SKM-1 (cell line): ENCODE data around the gene PTPRN2.

Experiments
- DNase-seq: peaks from one replicate; lab custom pipeline; 2025; ENCODE audit not compliant: unreplicated experiment; lab: John Stamatoyannopoulos, UW

The PTPRN2 gene

GRCh38 chr7:158272509-158273137 is 315.0 kb downstream of the PTPRN2 start:
- no peak for DNase-seq

- DNase-seq, result no peak
Observed at GRCh38 chr7:158272091-158272490, 315.5 kb downstream of the PTPRN2 start.

- DNase-seq, result no peak
Observed at GRCh38 chr7:158271646-158272045, 316.0 kb downstream of the PTPRN2 start.

GRCh38 chr7:158270856-158271413 is 316.7 kb downstream of the PTPRN2 start:
- DNase-seq, result no peak

- DNase-seq, result no peak
Observed at GRCh38 chr7:158270106-158270775, 317.4 kb downstream of the PTPRN2 start.

- DNase-seq, result no peak
Observed at GRCh38 chr7:158268816-158269535, 318.6 kb downstream of the PTPRN2 start.

- no peak for DNase-seq
Observed at GRCh38 chr7:158267742-158268435, 319.7 kb downstream of the PTPRN2 start.

GRCh38 chr7:158266817-158267741 is 320.5 kb downstream of the PTPRN2 start:
- no peak for DNase-seq

- no peak for DNase-seq
Observed at GRCh38 chr7:158266426-158266816, 321.2 kb downstream of the PTPRN2 start.

GRCh38 chr7:158265743-158266080 is 321.9 kb downstream of the PTPRN2 start:
- no peak for DNase-seq

- DNase-seq, result no peak
Observed at GRCh38 chr7:158264881-158265742, 322.5 kb downstream of the PTPRN2 start.

GRCh38 chr7:158263964-158264748 is 323.5 kb downstream of the PTPRN2 start:
- no peak for DNase-seq

GRCh38 chr7:158263110-158263963 is 324.3 kb downstream of the PTPRN2 start:
- DNase-seq, result no peak

- no peak for DNase-seq
Observed at GRCh38 chr7:158262284-158263109, 325.1 kb downstream of the PTPRN2 start.

- DNase-seq, result no peak
Observed at GRCh38 chr7:158261362-158262235, 326.0 kb downstream of the PTPRN2 start.
